GM04504 (cell line): ENCODE results near the gene LTBP2.

Experiments used
- DNase-seq: peaks from one replicate; pipeline ENCODE4 v3.0.0-alpha.2; 2012; ENCODE audit warnings: low read depth

LTBP2 gene

GRCh38 chr14:74591394-74591793, 20.6 kb downstream of the LTBP2 start:
- DNase-seq: no peak

GRCh38 chr14:74589291-74589879, 22.7 kb downstream of the LTBP2 start:
- no peak for DNase-seq

DNA sequence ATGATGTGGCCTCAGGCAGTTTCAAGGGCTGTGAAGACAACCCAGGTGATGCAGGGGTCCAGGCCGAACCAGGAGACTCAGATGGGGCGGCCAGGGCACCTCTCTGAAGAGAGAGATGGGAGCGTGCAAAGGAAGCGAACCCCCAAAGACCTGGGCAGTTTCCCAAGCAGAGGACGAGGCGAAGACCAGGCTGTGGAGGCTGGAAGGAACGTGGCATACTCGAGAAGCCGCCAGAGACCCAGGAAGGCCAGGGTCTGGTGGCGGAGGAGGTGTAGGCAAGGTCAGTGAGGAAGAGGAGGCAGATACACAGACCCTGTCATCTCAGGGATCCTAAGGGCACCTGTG, 24.7 kb downstream of the LTBP2 start:
- no peak for DNase-seq

DNA sequence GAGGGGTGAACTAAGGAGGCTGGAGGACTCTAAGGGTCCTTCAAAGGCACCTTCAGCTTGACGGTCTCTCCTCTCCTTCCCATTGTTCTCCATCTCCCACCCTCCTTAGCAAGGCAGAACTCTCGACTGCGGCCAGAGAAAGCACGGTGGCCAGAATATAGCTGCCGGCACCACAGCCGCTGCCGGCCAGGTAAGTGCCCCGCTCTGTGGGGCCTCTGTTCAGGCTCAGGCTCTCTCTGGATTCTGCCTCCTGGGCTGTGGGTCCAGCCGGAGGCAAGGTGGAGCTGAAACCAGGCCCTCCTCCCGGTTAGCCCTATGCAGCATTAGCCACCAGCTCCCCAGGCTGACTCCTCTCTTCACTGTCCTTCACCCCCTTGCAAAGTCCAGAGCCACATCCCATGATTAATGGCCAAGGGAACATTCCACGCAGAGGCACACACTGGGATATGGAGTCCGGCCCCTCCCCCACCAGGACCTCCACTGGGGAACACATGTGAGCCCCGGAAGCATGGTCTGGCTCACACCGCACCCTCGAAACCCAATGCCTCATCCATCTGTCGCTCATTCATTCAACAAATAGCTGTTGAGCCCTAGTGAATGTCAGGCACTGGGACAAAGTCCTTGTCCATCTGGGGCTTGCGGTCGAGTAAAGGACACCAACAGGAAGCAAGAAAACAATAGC, 25.2 kb downstream of the LTBP2 start:
- DNase-seq: no peak

DNA sequence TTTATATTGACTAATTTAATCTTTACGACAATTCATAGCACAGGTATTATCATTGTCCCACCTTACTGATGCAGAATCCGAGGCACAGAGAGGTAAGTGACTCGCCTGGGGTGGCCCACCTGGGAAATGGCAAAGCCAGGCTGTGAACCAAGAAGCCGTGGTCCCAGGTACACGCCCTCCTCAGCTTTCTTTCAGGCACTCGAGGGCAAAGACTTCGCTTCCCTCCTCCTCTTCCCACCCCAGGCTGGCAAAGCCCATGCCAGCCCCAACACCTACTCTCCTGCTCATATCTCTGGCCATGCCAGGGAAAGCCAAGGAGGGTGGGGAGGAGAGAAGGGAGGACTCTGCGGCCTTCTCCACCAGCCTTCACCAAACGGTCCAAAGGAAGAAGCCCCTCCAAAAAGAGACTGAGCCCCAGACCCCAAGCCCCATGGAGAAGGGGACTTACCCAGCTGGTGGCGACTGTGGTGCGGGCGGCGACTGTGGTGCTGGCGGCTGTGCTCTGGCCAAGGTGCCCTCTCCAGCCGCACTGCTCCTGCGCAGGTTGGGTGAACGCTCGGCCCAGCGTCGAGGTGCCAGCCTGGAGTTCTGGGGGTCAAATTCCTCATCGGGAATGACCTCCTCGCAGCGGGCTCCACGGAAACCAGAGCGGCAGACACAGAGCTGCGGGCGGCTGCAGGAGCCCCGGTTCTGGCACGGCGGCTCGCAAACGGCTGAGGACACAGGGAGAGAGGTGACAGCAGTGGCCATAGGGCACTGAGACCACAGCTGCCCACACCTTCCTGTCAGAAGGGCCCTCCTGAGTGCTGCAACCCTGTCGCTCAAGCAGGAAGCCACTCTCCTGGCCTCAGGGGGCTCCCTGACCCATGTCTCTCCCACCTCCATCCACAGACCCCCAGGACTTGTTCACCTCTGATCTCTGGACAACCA, 26.4 kb downstream of the LTBP2 start:
- no peak for DNase-seq

- DNase-seq: no peak
Measured at GRCh38 chr14:74584951-74585350, 27.1 kb downstream of the LTBP2 start.

DNA sequence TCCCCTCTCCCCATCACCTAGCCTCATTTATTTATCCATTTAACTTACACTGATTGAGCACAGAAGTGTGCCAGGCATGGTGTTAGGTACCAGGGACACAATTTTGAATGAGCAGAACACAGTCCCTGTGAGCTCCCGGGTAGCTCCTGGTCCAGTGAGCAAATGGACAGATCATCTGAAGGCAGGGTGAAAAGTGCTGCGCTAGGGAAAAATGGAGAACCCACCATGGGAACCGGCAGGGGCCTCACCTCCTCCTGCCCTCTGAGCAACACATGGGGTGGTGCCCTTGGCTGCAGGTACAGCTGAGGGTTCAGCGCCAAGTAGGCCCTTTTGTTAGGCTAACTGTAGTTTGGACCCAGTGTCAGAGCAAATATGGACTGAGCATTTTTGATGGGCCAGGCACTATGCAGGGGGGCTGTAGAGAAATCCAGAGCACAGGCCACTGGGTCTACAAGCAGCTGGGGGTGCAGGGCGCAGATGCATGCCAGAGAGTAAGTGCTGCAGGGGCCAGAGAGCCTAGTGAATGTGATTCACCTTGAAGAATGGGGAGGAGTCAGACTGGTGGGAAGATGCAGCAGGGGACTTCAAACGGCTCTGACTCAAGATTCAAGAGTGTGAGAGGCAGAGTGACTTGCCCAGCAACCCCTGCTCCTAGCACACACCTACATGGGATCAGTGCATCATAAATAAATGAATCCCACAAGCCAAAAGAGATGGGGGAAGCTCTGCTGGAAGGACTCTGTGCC, 28.2 kb downstream of the LTBP2 start:
- no peak for DNase-seq

- no peak for DNase-seq
Measured at GRCh38 chr14:74582910-74583581, 29.0 kb downstream of the LTBP2 start.

GRCh38 chr14:74580275-74580672, 31.8 kb downstream of the LTBP2 start:
- DNase-seq: no peak

DNA sequence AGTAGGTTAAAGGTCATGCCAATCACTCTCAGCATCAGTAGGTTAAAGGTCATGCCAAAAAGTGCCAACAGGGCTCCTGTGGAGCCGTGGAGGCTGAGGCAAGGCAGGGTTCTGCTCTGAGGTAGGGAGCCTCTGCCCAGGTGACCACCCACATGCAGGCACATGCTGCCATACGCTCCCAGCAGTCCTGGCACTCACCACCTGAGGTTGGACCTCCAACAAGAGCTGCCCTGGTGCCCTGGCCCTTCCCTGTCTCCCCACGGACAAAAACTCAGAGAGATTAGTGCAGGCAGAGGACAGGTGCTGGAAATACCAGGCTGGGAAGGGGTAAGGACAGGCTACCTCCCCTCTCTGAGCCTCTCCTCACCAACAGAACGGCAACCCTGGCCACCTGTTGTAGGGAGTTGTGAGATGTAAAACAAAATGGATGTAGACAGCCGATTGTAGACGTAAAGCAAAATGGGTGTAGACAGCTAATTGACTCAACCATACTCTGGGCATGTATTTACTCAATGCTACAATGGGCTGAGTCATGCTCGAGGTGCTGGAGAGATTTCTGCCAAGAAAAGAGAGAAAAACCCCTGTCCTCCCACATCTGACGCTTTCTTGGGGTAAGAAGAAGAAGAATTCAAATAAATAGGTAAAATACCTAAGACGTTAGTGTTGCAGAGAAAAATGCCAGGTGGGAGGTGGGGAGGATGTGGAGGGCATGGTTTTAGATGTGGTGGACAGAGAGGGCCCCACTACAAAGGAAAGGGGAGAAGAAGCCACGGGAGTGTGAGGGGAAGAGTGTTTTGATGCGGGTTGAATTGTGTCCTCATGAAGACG, 32.4 kb downstream of the LTBP2 start:
- peak; percentile 46 for DNase-seq

DNA sequence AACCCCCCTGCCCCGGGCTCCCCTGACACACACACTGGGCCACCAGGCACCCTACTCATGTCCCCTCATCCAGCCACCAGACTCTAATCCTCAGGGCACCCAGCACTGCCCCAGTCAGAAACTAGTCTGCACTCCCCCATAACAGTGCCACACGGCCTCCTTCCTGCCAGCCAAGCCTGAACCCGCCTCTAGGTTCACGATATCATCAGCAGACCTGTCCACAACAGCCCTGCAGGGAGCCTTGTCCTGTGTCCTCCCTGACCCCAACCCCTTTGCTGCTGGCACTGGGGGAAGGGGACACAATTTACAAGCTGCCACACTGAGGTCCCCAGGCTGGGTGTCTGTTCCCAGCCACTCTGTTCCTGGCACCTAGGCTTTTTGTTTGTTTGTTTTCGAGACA, 33.6 kb downstream of the LTBP2 start:
- no peak for DNase-seq

- no peak for DNase-seq
Measured at GRCh38 chr14:74577948-74578275, 34.1 kb downstream of the LTBP2 start.

- no peak for DNase-seq
Measured at GRCh38 chr14:74577247-74577947, 34.6 kb downstream of the LTBP2 start.

- DNase-seq: no peak
Measured at GRCh38 chr14:74575936-74576335, 36.1 kb downstream of the LTBP2 start.

- DNase-seq: no peak
Measured at GRCh38 chr14:74575507-74575906, 36.5 kb downstream of the LTBP2 start.

DNA sequence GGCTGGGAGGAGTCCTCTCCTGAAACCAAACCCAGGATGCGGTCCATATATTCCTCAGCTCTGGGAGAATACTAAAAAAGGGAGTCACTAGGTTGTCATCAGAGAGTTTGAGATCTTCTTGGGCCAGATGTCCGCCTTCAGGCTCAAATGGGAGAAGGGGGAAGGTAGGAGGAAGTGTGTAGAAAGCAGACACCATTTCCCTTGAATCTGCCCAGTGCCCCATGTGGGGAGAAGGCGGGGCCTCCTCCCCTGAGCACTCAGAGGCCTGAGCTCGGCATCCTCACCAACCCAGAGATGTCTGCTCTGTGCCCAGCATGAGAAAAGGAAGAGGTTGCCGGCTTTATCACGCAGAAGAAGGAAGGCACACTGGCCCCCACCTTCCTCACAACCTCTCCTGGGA, 37.3 kb downstream of the LTBP2 start:
- no peak for DNase-seq

DNA sequence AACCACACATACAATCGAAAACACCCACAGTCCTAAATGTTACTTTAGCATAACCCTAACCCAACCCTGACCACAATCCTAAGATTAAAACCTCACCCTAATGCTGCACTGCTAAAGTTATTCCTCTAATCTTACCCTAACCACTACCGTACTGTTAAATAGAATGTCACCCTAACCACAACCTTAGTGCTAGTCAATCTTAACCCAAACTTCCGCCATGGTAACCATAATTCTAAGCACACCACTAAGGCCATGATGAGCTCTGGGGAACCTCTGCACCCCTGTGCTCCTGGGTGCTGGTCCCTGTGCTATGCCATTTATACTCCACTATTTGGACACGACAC, 38.0 kb downstream of the LTBP2 start:
- DNase-seq: no peak

DNA sequence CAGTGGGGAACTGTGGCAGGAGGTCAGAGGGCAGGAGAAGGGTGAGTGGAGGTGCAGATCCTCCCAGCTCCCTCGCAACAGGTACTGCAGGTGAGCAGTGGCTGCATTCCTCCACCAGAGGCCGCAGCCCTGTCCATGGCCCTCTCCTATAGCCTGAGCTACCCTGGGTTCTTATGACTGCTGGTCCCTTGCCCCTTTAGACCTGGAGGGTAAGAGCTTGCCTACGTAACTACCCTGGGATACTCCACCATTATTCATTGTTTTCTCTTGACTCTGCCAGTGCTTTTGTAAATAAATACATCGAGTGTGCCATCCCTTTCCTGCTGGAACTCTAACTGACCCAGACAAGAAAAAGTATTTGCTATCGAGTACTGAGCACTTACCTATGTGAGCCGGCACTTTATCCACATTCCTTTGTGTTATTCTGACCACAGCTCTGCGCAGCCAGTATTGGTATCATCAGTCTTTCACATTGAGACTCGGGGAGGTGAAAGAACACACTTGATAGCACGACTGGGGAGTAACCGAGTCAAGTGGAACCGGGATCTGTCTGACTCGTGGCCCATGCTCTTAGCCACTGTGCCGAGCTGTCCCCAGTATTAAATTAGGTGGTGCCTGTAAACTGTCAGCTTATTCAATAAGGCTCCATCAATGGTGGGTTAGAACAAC, 38.5 kb downstream of the LTBP2 start:
- DNase-seq: no peak

GRCh38 chr14:74572726-74573301, 39.2 kb downstream of the LTBP2 start:
- DNase-seq: no peak
